GM12878 (cell line): ENCODE measurements around the gene RPS6KA5. TPM values are rescaled to one million over a fixed set of nuclear protein-coding genes. Genes with fewer than 3 reads are reported as not detected.

Source experiments
- BHLHE40 ChIP-seq, 2 experiments: fragments of 450-650 bp in 1 of 2; IDR thresholded peaks; 2 replicates each; pipeline ENCODE4 v1.6.1; 2011 to 2017; ENCODE audit warnings: low read depth in 2 of 2, borderline replicate concordance in 1 of 2, improper control_type of control experiment in 1 of 2, low read length in 1 of 2, mild to moderate bottlenecking in 1 of 2
- CREM ChIP-seq: IDR thresholded peaks from 2 replicates; pipeline ENCODE4 v1.6.1; 2014; ENCODE audit warnings: antibody characterized with exemption, low read depth
- EP300 ChIP-seq, 2 experiments: fragments of 150-350 bp in 1 of 2; IDR thresholded peaks; 2 replicates each; pipeline ENCODE4 v1.6.1; 2011 to 2012; ENCODE audit warnings: low read depth in 2 of 2, low read length in 2 of 2, borderline replicate concordance in 1 of 2, improper control_type of control experiment in 1 of 2, inconsistent platforms in 1 of 2; ENCODE audit not compliant: control insufficient read depth in 1 of 2
- ETV6 ChIP-seq, 2 experiments: fragments of 450-650 bp in 1 of 2; IDR thresholded peaks in 1 of 2; conservative IDR thresholded peaks in 1 of 2; 2 replicates each; pipeline ENCODE4 v1.6.1; 2014; ENCODE audit warnings: antibody characterized with exemption in 1 of 2, borderline replicate concordance in 1 of 2, low read depth in 1 of 2, mild to moderate bottlenecking in 1 of 2, moderate library complexity in 1 of 2
- FOXM1 ChIP-seq: IDR thresholded peaks from 2 replicates; pipeline ENCODE4 v1.6.1; 2012; ENCODE audit warnings: low read depth, mild to moderate bottlenecking, inconsistent platforms, low read length, moderate library complexity
- MAX ChIP-seq: IDR thresholded peaks from 2 replicates; pipeline ENCODE4 v1.6.1; 2012; ENCODE audit warnings: low read depth, low read length, improper control_type of control experiment
- PKNOX1 ChIP-seq: fragments of 450-650 bp; IDR thresholded peaks from 2 replicates; pipeline ENCODE4 v1.6.1; 2016; ENCODE audit warnings: mild to moderate bottlenecking
- RUNX3 ChIP-seq: IDR thresholded peaks from 2 replicates; pipeline ENCODE4 v1.6.1; 2012; ENCODE audit warnings: low read length, inconsistent platforms
- SPI1 ChIP-seq: IDR thresholded peaks from 2 replicates; pipeline ENCODE4 v1.6.1; 2011; ENCODE audit warnings: low read depth, mild to moderate bottlenecking, low read length, moderate library complexity, borderline replicate concordance; ENCODE audit not compliant: insufficient read depth
- TCF12 ChIP-seq: IDR thresholded peaks from 2 replicates; pipeline ENCODE4 v1.6.1; 2011; ENCODE audit warnings: low read depth, mild to moderate bottlenecking, low read length
- ZNF384 ChIP-seq: IDR thresholded peaks from 2 replicates; pipeline ENCODE4 v1.6.1; 2012; ENCODE audit warnings: low read depth, mild to moderate bottlenecking, low read length, improper control_type of control experiment, borderline replicate concordance
- polyA plus RNA-seq, 11 experiments: library from polyadenylated mRNA; depleted of rRNA in 4 of 11; unstranded in 6 of 11; stranded (reverse) in 5 of 11; fragments of >200 nt; fragmentation: Nextera tagmentation in 4 of 11; fragmentation: Illumina TruSeq in 1 of 11; extraction: Ambion mirVana in 4 of 11; extraction: Trizol in 1 of 11; gene quantifications; 1 replicate in 1 of 11; 2 replicates in 10 of 11; pipeline versions ENCODE4 v1.2.1 to v1.2.3, GENCODE V29; 2011 to 2016; ENCODE audit warnings: inconsistent platforms in 2 of 11, missing spikeins in 2 of 11, low read depth in 1 of 11
- total RNA-seq, 4 experiments: library from RNA; depleted of rRNA in 3 of 4; stranded (reverse); fragments of >200 nt in 3 of 4; fragmentation: Illumina TruSeq in 1 of 4; extraction: Trizol in 1 of 4; gene quantifications; 2 replicates each; pipeline versions ENCODE4 v1.2.1 to v1.2.3, GENCODE V29; 2013 to 2021
- TF ChIP-seq, protein P1 (sequence below): IDR thresholded peaks from 2 replicates; pipeline ENCODE4 v1.6.1; 2011; ENCODE audit warnings: mild to moderate bottlenecking, low read depth, low read length, moderate library complexity; ENCODE audit not compliant: insufficient replicate concordance

RPS6KA5 gene
- total and polyA plus RNA-seq, 10 of the 15 experiments (the other 5 are each of a cell fraction or from before 2014, with no cell fraction given): 1.4 to 7.0 (median 3.7) TPM

GRCh38 chr14:91108941-91109611, 48.6 kb upstream of the RPS6KA5 start (continued):
- TF ChIP-seq, protein P1, sequence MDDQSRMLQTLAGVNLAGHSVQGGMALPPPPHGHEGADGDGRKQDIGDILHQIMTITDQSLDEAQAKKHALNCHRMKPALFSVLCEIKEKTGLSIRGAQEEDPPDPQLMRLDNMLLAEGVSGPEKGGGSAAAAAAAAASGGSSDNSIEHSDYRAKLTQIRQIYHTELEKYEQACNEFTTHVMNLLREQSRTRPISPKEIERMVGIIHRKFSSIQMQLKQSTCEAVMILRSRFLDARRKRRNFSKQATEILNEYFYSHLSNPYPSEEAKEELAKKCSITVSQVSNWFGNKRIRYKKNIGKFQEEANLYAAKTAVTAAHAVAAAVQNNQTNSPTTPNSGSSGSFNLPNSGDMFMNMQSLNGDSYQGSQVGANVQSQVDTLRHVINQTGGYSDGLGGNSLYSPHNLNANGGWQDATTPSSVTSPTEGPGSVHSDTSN: peak; percentile 58
- TF ChIP-seq TCF12 (no peak), ZNF384 (no peak), FOXM1 (peak; percentile 64), MAX (0 out of 2 replicates have a peak, but pooled peaks have one; percentile 32), SPI1 (peak; percentile 89), ETV6 (conservative IDR thresholded peaks at IDR 0.05 in 1 of 2, IDR thresholded peaks at IDR 0.05 in 1 of 2; ENCODE audit: borderline replicate concordance in 1 of 2, low read depth in 1 of 2) (peak in 1 of 2 experiments; percentile 67; a peak in 1 of 4 replicates), PKNOX1 (peak; percentile 48; the same call in 1 of the 2 replicates), BHLHE40 (IDR thresholded peaks at IDR 0.05; ENCODE audit: borderline replicate concordance in 1 of 2, low read depth in 2 of 2, low read length in 1 of 2) (0 out of 4 replicates have a peak, but pooled peaks of 1 of the 2 experiments have one; percentile 32), CREM (0 out of 2 replicates have a peak, but pooled peaks have one; percentile 11), EP300 (IDR thresholded peaks at IDR 0.05; ENCODE audit: borderline replicate concordance in 1 of 2, control insufficient read depth in 1 of 2, low read depth in 2 of 2, low read length in 2 of 2) (peak; percentile 9 to 35; a peak in 1 of 4 replicates), RUNX3 (peak; percentile 56)
